GM12878 (cell line): ENCODE data around the gene FREY1. TPM values are rescaled to one million over a fixed set of nuclear protein-coding genes. Genes with fewer than 3 reads are reported as not detected.

ENCODE experiments used
- ATAC-seq: fragments of 200-7000 bp; cut with Tn5 transposase; 3 replicates; pipeline ENCODE4 v1.9.1; 2020; ENCODE audit warnings: mild to moderate bottlenecking, moderate library complexity
- BruUV-seq: library from RNA; stranded (reverse); fragments of 400-500 nt; replicated peaks from 2 replicates; lab custom pipeline; 2021; lab: Mats Ljungman, UMichigan
- CTCF ChIA-PET: fragments of 300-600 bp; sonication (Branson Sonifier 250); formaldehyde crosslinking; extraction: SDS; loops from one replicate; lab custom pipeline; 2021; ENCODE audit warnings: inconsistent platforms; lab: Yijun Ruan, JAX
- POLR2A ChIA-PET: fragments of 350-600 bp; formaldehyde crosslinking; extraction: SDS; loops from one replicate; lab custom pipeline; 2021; ENCODE audit warnings: inconsistent platforms; lab: Charles Lee
- RAD21 ChIA-PET: fragments of 300-600 bp; sonication (Branson Sonifier 250); formaldehyde crosslinking; loops from one replicate; lab custom pipeline; 2023; ENCODE audit warnings: antibody characterized with exemption; ENCODE audit not compliant: unreplicated experiment; lab: Charles Lee
- SMC1A ChIA-PET: fragments of 300-600 bp; sonication (Branson Sonifier 250); formaldehyde crosslinking; loops from one replicate; lab custom pipeline; 2023; ENCODE audit not compliant: unreplicated experiment, uncharacterized antibody; lab: Charles Lee
- DNase-seq: peaks from one replicate; pipeline ENCODE4 v3.0.0-alpha.2; 2011; ENCODE audit warnings: low read depth, low spot score
- FAIRE-seq: peaks from 3 replicates; lab custom pipeline; 2011; peaks lifted over from hg19 to GRCh38; lab: Jason Lieb, UNC
- H2AFZ ChIP-seq: 2 replicates; pipeline ENCODE4 v1.6.0; 2011; ENCODE audit warnings: low read depth, low read length, control low read depth; ENCODE audit not compliant: control insufficient read depth
- H3K27ac ChIP-seq: 2 replicates; pipeline ENCODE4 v1.5.1; 2011; ENCODE audit warnings: control low read depth; ENCODE audit not compliant: control insufficient read depth, insufficient read depth
- H3K27me3 ChIP-seq, 2 experiments: replicated peaks in 1 of 2; 2 replicates each; pipeline versions ENCODE4 v1.6.0 to v1.6.1; 2011; ENCODE audit warnings: low read length in 1 of 2; ENCODE audit not compliant: control insufficient read depth in 2 of 2, insufficient read depth in 2 of 2
- H3K36me3 ChIP-seq, 2 experiments: 2 replicates each; pipeline ENCODE4 v1.5.1; 2011; ENCODE audit warnings: low read length in 1 of 2; ENCODE audit not compliant: control insufficient read depth in 2 of 2, insufficient read depth in 2 of 2
- H3K4me1 ChIP-seq: 2 replicates; pipeline ENCODE4 v1.6.1; 2011; ENCODE audit warnings: mild to moderate bottlenecking, low read length, moderate library complexity, mixed read lengths; ENCODE audit not compliant: control insufficient read depth, insufficient read depth
- H3K4me2 ChIP-seq: 2 replicates; pipeline ENCODE4 v1.6.0; 2011; ENCODE audit warnings: control low read depth; ENCODE audit not compliant: control insufficient read depth, insufficient read depth
- H3K4me3 ChIP-seq: fragments of 200-600 bp; sonication (generic); 2 replicates; pipeline ENCODE4 v1.5.1; 2016
- H3K79me2 ChIP-seq: 2 replicates; pipeline ENCODE4 v1.6.0; 2011; ENCODE audit warnings: low read length; ENCODE audit not compliant: control insufficient read depth, insufficient read depth
- H3K9ac ChIP-seq: 2 replicates; pipeline ENCODE4 v1.8.0; 2011; ENCODE audit warnings: low read length, control low read depth, mixed read lengths; ENCODE audit not compliant: control insufficient read depth, insufficient read depth
- H3K9me3 ChIP-seq: replicated peaks from 3 replicates; pipeline ENCODE4 v1.5.1; 2011; ENCODE audit warnings: mild to moderate bottlenecking, low read length; ENCODE audit not compliant: control insufficient read depth, insufficient read depth
- H4K20me1 ChIP-seq: 2 replicates; pipeline ENCODE4 v1.6.0; 2011; ENCODE audit not compliant: control insufficient read depth, insufficient read depth
- ATF3 ChIP-seq: IDR thresholded peaks from 2 replicates; pipeline ENCODE4 v1.6.1; 2011; ENCODE audit warnings: low read depth, mild to moderate bottlenecking, low read length, moderate library complexity, borderline replicate concordance; ENCODE audit errors: extremely low read depth
- MTA2 ChIP-seq: fragments of 450-650 bp; IDR thresholded peaks from 2 replicates; pipeline ENCODE4 v1.6.1; 2016; ENCODE audit warnings: low read depth, mild to moderate bottlenecking, moderate library complexity
- MYC ChIP-seq: IDR thresholded peaks from 2 replicates; pipeline ENCODE4 v1.6.1; 2011; ENCODE audit warnings: mild to moderate bottlenecking, low read length, moderate library complexity, inconsistent platforms; ENCODE audit not compliant: insufficient read depth, insufficient replicate concordance, insufficient read length, severe bottlenecking
- SUZ12 ChIP-seq: fragments of 200-600 bp; sonication (generic); IDR thresholded peaks from one replicate; pipeline ENCODE4 v1.6.1; 2018; ENCODE audit warnings: antibody characterized with exemption, mild to moderate bottlenecking; ENCODE audit not compliant: unreplicated experiment
- WGBS: methylation state at CpG from one replicate; pipeline ENCODE4 v1.1.6; 2016; ENCODE audit warnings: low lambda C conversion rate; ENCODE audit not compliant: insufficient replicate concordance, insufficient coverage; ENCODE audit errors: missing lambda C conversion rate; 5-methylcytosine and 5-hydroxymethylcytosine counted together
- in situ Hi-C: fragments of 300-500 bp; cut with MboI; formaldehyde crosslinking; loops from 9 replicates; pipeline ENCODE4 v1.14.3; 2018; ENCODE audit warnings: mixed read lengths
- intact Hi-C: fragments of 100-400 bp; cut with micrococcal nuclease; formaldehyde crosslinking; loops from one replicate; pipeline ENCODE4 v1.14.2; 2022; ENCODE audit not compliant: unreplicated experiment
- polyA plus RNA-seq, 11 experiments: library from polyadenylated mRNA; depleted of rRNA in 4 of 11; unstranded in 6 of 11; stranded (reverse) in 5 of 11; fragments of >200 nt; fragmentation: Nextera tagmentation in 4 of 11; fragmentation: Illumina TruSeq in 1 of 11; extraction: Ambion mirVana in 4 of 11; extraction: Trizol in 1 of 11; gene quantifications; 1 replicate in 1 of 11; 2 replicates in 10 of 11; pipeline versions ENCODE4 v1.2.1 to v1.2.3, GENCODE V29; 2011 to 2016; ENCODE audit warnings: inconsistent platforms in 2 of 11, missing spikeins in 2 of 11, low read depth in 1 of 11
- total RNA-seq, 4 experiments: library from RNA; depleted of rRNA in 3 of 4; stranded (reverse); fragments of >200 nt in 3 of 4; fragmentation: Illumina TruSeq in 1 of 4; extraction: Trizol in 1 of 4; gene quantifications; 2 replicates each; pipeline versions ENCODE4 v1.2.1 to v1.2.3, GENCODE V29; 2013 to 2021

Gene FREY1
- total and polyA plus RNA-seq, 10 of the 15 experiments (the other 5 are each of a cell fraction or from before 2014, with no cell fraction given) = 0.13 to 1.7 (median 0.39) TPM; not detected in 3

GRCh38 chr11:45931739-45932138, 24.7 kb upstream of the FREY1 start:
- Histone ChIP-seq H3K4me3 (no peak overlapping the region), H3K27me3 (no peaks in the 10 kb centered on the region), H3K9me3 (no peaks in the 10 kb centered on the region), H3K4me1 (peaks cover 53% of the 10 kb centered on the region), H3K79me2 (no peaks in the 10 kb centered on the region), H3K9ac (no peak overlapping the region), H4K20me1 (peaks cover 6% of the 10 kb centered on the region), H3K4me2 (no peak overlapping the region), H2AFZ (no peak overlapping the region), H3K27ac (no peak overlapping the region), H3K36me3 (peaks cover 3 to 12% of the 10 kb centered on the region in 2 experiments; a peak in 2 of 4 replicates)
- CTCF ChIA-PET = interaction anchor here (1.0 to 3.3 kb wide), 2 partner anchors 33 to 90 kb away, joined by 4 to 20 read pairs; no protein-coding TSS in a partner anchor
- in situ Hi-C loops (no loop called here), intact Hi-C loops (no loop called here)
- POLR2A ChIA-PET = interaction anchor here (1.6 to 3.1 kb wide), 4 partner anchors 7 to 75 kb away, joined by 6 to 27 read pairs (median 14); partner anchors contain the start of gene PEX16
- 98% methylated on average over 10 of the region's 10 CpGs for WGBS
- no peak for FAIRE-seq
- TF ChIP-seq ATF3 (no peak), SUZ12 (no peak), MTA2 (no peak), MYC (no peak)
- SMC1A ChIA-PET = interaction anchor here (2.7 to 2.9 kb wide), 3 partner anchors 9 to 34 kb away, joined by 18 to 31 read pairs (median 24); partner anchors contain the start of gene PEX16
- DNase-seq = no peak
- RAD21 ChIA-PET = interaction anchor here (1.8 to 3.2 kb wide), 3 partner anchors 13 to 85 kb away, joined by 6 to 29 read pairs (median 18); partner anchors contain the start of genes CRY2 and PEX16
- no TSS peak for BruUV-seq
- no peak for ATAC-seq
